Measurements from ENCODE around the gene UQCC5. TPM values are rescaled to one million over a fixed set of nuclear protein-coding genes. Genes with fewer than 3 reads are reported as not detected.

Gene UQCC5
- polyA plus RNA-seq, 1 donor (not counting 4 experiments of a cell fraction or from before 2014, with no cell fraction given), result 20.0 TPM

GRCh38 chr3:52532838-52533622, 3.4 kb upstream of the UQCC5 start:
- DNase-seq (ENCODE audit: low read depth, low spot score), result no peak
- H3K4me1 ChIP-seq (ENCODE audit: control insufficient read depth, extremely low read depth, insufficient read depth, low read length), result peaks cover 34% of the 10 kb centered on the region
- peaks cover 2 to 10% of the 10 kb centered on the region in 2 experiments for H3K36me3 ChIP-seq (ENCODE audit: control insufficient read depth in 2 of 2, extremely low read depth in 1 of 2, insufficient read depth in 2 of 2, low read length in 2 of 2)
- peaks cover 3% of the 10 kb centered on the region for H4K20me1 ChIP-seq (ENCODE audit: control insufficient read depth, extremely low read depth, insufficient read depth, low read length)
- peak overlapping the region; percentile 65 for H3K9ac ChIP-seq (ENCODE audit: control insufficient read depth, extremely low read depth, insufficient read depth, low read length)
- H3K79me2 ChIP-seq (ENCODE audit: control insufficient read depth, insufficient read depth, low read length), result peaks cover 26% of the 10 kb centered on the region
- no peak for FAIRE-seq
- no peak overlapping the region for H2AFZ ChIP-seq (ENCODE audit: control insufficient read depth, low read length)
- H3K4me3 ChIP-seq (ENCODE audit: control insufficient read depth in 2 of 3, extremely low read depth in 1 of 3, insufficient read depth in 2 of 3, low read depth in 1 of 3, low read length in 3 of 3), result peak overlapping the region; percentile 58 to 65 (median 63)
- H3K4me2 ChIP-seq (ENCODE audit: control insufficient read depth, extremely low read depth, insufficient read depth, low read depth, low read length), result peak overlapping the region; percentile 80
- peaks cover 2% of the 10 kb centered on the region for H3K9me1 ChIP-seq (ENCODE audit: control insufficient read depth, extremely low read depth, insufficient read depth, low read length)
- no peak overlapping the region for H3K27ac ChIP-seq (ENCODE audit: control insufficient read depth, insufficient read depth, low read length)
- dilution Hi-C loops (cut with MboI; ENCODE audit: extremely low pct_ligation_motif_present, low sequenced_read_pairs), result no loop called here
- no peaks in the 10 kb centered on the region for H3K27me3 ChIP-seq (ENCODE audit: control insufficient read depth, extremely low read depth, insufficient read depth, low read length)
- no peaks in the 10 kb centered on the region for H3K9me3 ChIP-seq (ENCODE audit: control insufficient read depth, low read depth, low read length)
- TF ChIP-seq EZH2 (IDR thresholded peaks at IDR 0.05; ENCODE audit: low read length), result no peak
- TF ChIP-seq, protein P1, sequence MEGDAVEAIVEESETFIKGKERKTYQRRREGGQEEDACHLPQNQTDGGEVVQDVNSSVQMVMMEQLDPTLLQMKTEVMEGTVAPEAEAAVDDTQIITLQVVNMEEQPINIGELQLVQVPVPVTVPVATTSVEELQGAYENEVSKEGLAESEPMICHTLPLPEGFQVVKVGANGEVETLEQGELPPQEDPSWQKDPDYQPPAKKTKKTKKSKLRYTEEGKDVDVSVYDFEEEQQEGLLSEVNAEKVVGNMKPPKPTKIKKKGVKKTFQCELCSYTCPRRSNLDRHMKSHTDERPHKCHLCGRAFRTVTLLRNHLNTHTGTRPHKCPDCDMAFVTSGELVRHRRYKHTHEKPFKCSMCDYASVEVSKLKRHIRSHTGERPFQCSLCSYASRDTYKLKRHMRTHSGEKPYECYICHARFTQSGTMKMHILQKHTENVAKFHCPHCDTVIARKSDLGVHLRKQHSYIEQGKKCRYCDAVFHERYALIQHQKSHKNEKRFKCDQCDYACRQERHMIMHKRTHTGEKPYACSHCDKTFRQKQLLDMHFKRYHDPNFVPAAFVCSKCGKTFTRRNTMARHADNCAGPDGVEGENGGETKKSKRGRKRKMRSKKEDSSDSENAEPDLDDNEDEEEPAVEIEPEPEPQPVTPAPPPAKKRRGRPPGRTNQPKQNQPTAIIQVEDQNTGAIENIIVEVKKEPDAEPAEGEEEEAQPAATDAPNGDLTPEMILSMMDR (optimal IDR thresholded peaks at IDR 0.05 in 1 of 3, IDR thresholded peaks at IDR 0.05 in 1 of 3, conservative IDR thresholded peaks at IDR 0.05 in 1 of 3; ENCODE audit: extremely low read depth in 1 of 3, insufficient read depth in 2 of 3, low read length in 3 of 3), result no peak

- Histone ChIP-seq H3K4me1 (ENCODE audit: control insufficient read depth, extremely low read depth, insufficient read depth, low read length) (peaks cover 42% of the 10 kb centered on the region), H2AFZ (ENCODE audit: control insufficient read depth, low read length) (peak within 1 kb of the TSS; percentile 54), H3K9me1 (ENCODE audit: control insufficient read depth, extremely low read depth, insufficient read depth, low read length) (peaks cover 6% of the 10 kb centered on the region), H4K20me1 (ENCODE audit: control insufficient read depth, extremely low read depth, insufficient read depth, low read length) (peaks cover 4% of the 10 kb centered on the region), H3K4me3 (ENCODE audit: control insufficient read depth in 2 of 3, extremely low read depth in 1 of 3, insufficient read depth in 2 of 3, low read depth in 1 of 3, low read length in 3 of 3) (peak within 1 kb of the TSS; percentile 58 to 65 (median 63)), H3K79me2 (ENCODE audit: control insufficient read depth, insufficient read depth, low read length) (peaks cover 31% of the 10 kb centered on the region), H3K27me3 (ENCODE audit: control insufficient read depth, extremely low read depth, insufficient read depth, low read length) (no peaks in the 10 kb centered on the region), H3K9ac (ENCODE audit: control insufficient read depth, extremely low read depth, insufficient read depth, low read length) (peak within 1 kb of the TSS; percentile 65), H3K4me2 (ENCODE audit: control insufficient read depth, extremely low read depth, insufficient read depth, low read depth, low read length) (peak within 1 kb of the TSS; percentile 81), H3K9me3 (ENCODE audit: control insufficient read depth, low read depth, low read length) (no peaks in the 10 kb centered on the region), H3K27ac (ENCODE audit: control insufficient read depth, insufficient read depth, low read length) (no peak within 1 kb of the TSS), H3K36me3 (ENCODE audit: control insufficient read depth in 2 of 2, extremely low read depth in 1 of 2, insufficient read depth in 2 of 2, low read length in 2 of 2) (peaks cover 0 to 7% of the 10 kb centered on the region in 2 experiments)
- FAIRE-seq, result no peak
- no peak for DNase-seq (ENCODE audit: low read depth, low spot score)
- TF ChIP-seq EZH2 (IDR thresholded peaks at IDR 0.05; ENCODE audit: low read length), result no peak
- TF ChIP-seq, protein P1 (optimal IDR thresholded peaks at IDR 0.05 in 1 of 3, IDR thresholded peaks at IDR 0.05 in 1 of 3, conservative IDR thresholded peaks at IDR 0.05 in 1 of 3; ENCODE audit: extremely low read depth in 1 of 3, insufficient read depth in 2 of 3, low read length in 3 of 3), result no peak
- dilution Hi-C loops (cut with MboI; ENCODE audit: extremely low pct_ligation_motif_present, low sequenced_read_pairs), result no loop called here
Observed at GRCh38 chr3:52533623-52534280, 2.7 kb upstream of the UQCC5 start, which contains the start of gene NT5DC2. TSS of gene NT5DC2 (minus strand) at chr3:52533857. CDS start at chr3:52533737, 120 bp downstream.
